Mesenchymal stem cell (in vitro differentiated cells and primary cell): ENCODE measurements around the gene CD2BP2.

Experiments
- DNase-seq: peaks from one replicate; pipeline ENCODE4 v3.0.0-alpha.2; 2013
- H2AFZ ChIP-seq: one replicate; pipeline ENCODE4 v1.6.1; 2013; ENCODE audit warnings: low read depth, mild to moderate bottlenecking, control low read depth, inconsistent platforms, low read length, moderate library complexity
- H2AK5ac ChIP-seq: 2 replicates; pipeline ENCODE4 v1.6.1; 2013; ENCODE audit warnings: low read length, moderate library complexity, mild to moderate bottlenecking, inconsistent platforms; ENCODE audit not compliant: severe bottlenecking
- H2BK120ac ChIP-seq: one replicate; pipeline ENCODE4 v1.6.1; 2013; ENCODE audit warnings: low read depth, mild to moderate bottlenecking, inconsistent platforms, low read length, moderate library complexity
- H2BK12ac ChIP-seq, 2 experiments: one replicate each; pipeline ENCODE4 v1.6.1; 2013; ENCODE audit warnings: inconsistent platforms in 2 of 2, low read length in 2 of 2, mild to moderate bottlenecking in 2 of 2, moderate library complexity in 2 of 2, control low read depth in 1 of 2
- H2BK15ac ChIP-seq: one replicate; pipeline ENCODE4 v1.6.1; 2013; ENCODE audit warnings: mild to moderate bottlenecking, low read depth, inconsistent platforms; ENCODE audit not compliant: poor library complexity, severe bottlenecking
- H2BK5ac ChIP-seq: 2 replicates; pipeline ENCODE4 v1.6.1; 2013; ENCODE audit warnings: low read depth, mild to moderate bottlenecking, low read length, control low read depth, inconsistent platforms; ENCODE audit not compliant: poor library complexity, severe bottlenecking
- H3K14ac ChIP-seq, 2 experiments: one replicate each; pipeline ENCODE4 v1.6.1; 2013; ENCODE audit warnings: inconsistent platforms in 2 of 2, low read length in 2 of 2, control low read depth in 1 of 2, mild to moderate bottlenecking in 1 of 2, moderate library complexity in 1 of 2
- H3K18ac ChIP-seq, 2 experiments: one replicate each; pipeline ENCODE4 v1.6.1; 2013; ENCODE audit warnings: inconsistent platforms in 2 of 2, low read length in 2 of 2, control low read depth in 1 of 2, low read depth in 1 of 2, mild to moderate bottlenecking in 1 of 2
- H3K23ac ChIP-seq, 2 experiments: one replicate each; pipeline ENCODE4 v1.6.1; 2013; ENCODE audit warnings: inconsistent platforms in 2 of 2, low read length in 2 of 2, mild to moderate bottlenecking in 2 of 2, moderate library complexity in 2 of 2, control low read depth in 1 of 2
- H3K27ac ChIP-seq: 2 replicates; pipeline ENCODE4 v1.5.1; 2013; ENCODE audit warnings: mild to moderate bottlenecking, moderate library complexity, low read length, control low read depth, inconsistent platforms; ENCODE audit not compliant: poor library complexity, severe bottlenecking
- H3K27me3 ChIP-seq, 2 experiments: 2 replicates each; pipeline versions ENCODE4 v1.6.1 to v1.7.0; 2013; ENCODE audit warnings: low read length in 2 of 2, mild to moderate bottlenecking in 2 of 2, moderate library complexity in 2 of 2, control low read depth in 1 of 2, inconsistent platforms in 1 of 2; ENCODE audit not compliant: control insufficient read depth in 1 of 2, insufficient read depth in 1 of 2
- H3K36me3 ChIP-seq, 2 experiments: 2 replicates each; pipeline versions ENCODE4 v1.6.1 to v1.7.0; 2013; ENCODE audit warnings: low read length in 2 of 2, control low read depth in 1 of 2, inconsistent platforms in 1 of 2, low read depth in 1 of 2, mild to moderate bottlenecking in 1 of 2; ENCODE audit not compliant: insufficient read depth in 2 of 2, control insufficient read depth in 1 of 2
- H3K4ac ChIP-seq, 2 experiments: one replicate each; pipeline ENCODE4 v1.6.1; 2013; ENCODE audit warnings: inconsistent platforms in 2 of 2, low read length in 2 of 2, mild to moderate bottlenecking in 2 of 2, moderate library complexity in 2 of 2, control low read depth in 1 of 2, low read depth in 1 of 2
- H3K4me1 ChIP-seq: 2 replicates; pipeline ENCODE4 v1.6.1; 2013; ENCODE audit warnings: low read depth, low read length, control low read depth; ENCODE audit not compliant: control insufficient read depth, insufficient read depth
- H3K4me2 ChIP-seq: 2 replicates; pipeline ENCODE4 v1.6.1; 2013; ENCODE audit warnings: low read length, mild to moderate bottlenecking, inconsistent platforms; ENCODE audit not compliant: poor library complexity, severe bottlenecking
- H3K4me3 ChIP-seq, 2 experiments: 2 replicates each; pipeline versions ENCODE4 v1.5.1 to v1.7.0; 2013; ENCODE audit warnings: low read length in 2 of 2, mild to moderate bottlenecking in 2 of 2, control low read depth in 1 of 2, low read depth in 1 of 2; ENCODE audit not compliant: insufficient read depth in 1 of 2
- H3K79me1 ChIP-seq: replicated peaks from 2 replicates; pipeline ENCODE4 v1.6.1; 2013; ENCODE audit warnings: mild to moderate bottlenecking, control low read depth, low read length, inconsistent platforms; ENCODE audit not compliant: poor library complexity, severe bottlenecking
- H3K9ac ChIP-seq: 2 replicates; pipeline ENCODE4 v1.7.0; 2013; ENCODE audit warnings: mild to moderate bottlenecking, low read length, moderate library complexity
- H3K9me3 ChIP-seq: 2 replicates; pipeline ENCODE4 v1.7.0; 2013; ENCODE audit warnings: mild to moderate bottlenecking, low read length; ENCODE audit not compliant: control insufficient read depth
- H4K8ac ChIP-seq: one replicate; pipeline ENCODE4 v1.6.1; 2013; ENCODE audit warnings: inconsistent platforms, mild to moderate bottlenecking, low read length, moderate library complexity
- H4K91ac ChIP-seq: one replicate; pipeline ENCODE4 v1.6.1; 2013; ENCODE audit warnings: mild to moderate bottlenecking, low read length, inconsistent platforms
- WGBS: methylation state at CpG from one replicate; pipeline ENCODE4 v1.1.7; 2013; ENCODE audit warnings: mixed read lengths; 5-methylcytosine and 5-hydroxymethylcytosine counted together

Gene CD2BP2

DNA sequence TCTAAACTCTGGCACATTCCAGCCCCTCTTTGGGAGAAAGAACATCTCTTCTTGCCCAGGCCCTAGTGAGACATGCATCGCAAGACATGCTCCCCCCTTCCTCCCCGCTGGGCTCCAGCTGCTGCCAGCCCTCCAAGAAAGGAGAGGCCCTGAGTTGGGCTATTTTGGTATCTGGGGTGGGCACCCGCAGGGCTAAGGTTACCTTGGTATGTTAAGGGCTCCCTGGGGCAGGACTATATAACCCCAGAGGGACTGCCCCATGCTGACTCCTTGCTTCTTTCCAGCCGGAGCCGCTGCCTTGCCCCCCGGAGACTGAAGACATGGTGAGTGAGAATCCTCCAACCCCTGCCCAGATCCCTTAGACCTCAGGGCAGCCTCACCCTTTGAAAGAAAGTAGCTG is 19.4 kb upstream of the CD2BP2 start, which contains the start of gene MYL11:
MYL11 (plus strand) TSS at position 265 of the 400 bp plus-strand sequence; CDS start at position 321, 56 bp downstream.
- 93% methylated on average over 6 of the region's 6 CpGs for WGBS
- H2AFZ ChIP-seq: no peak within 1 kb of the TSS
- no peak for DNase-seq
- no peaks in the 10 kb centered on the region for H3K9me3 ChIP-seq
- no peaks in the 10 kb centered on the region for H3K27me3 ChIP-seq
- no peak within 1 kb of the TSS for H3K27ac ChIP-seq
- H2BK12ac ChIP-seq: no peak within 1 kb of the TSS
- no peak within 1 kb of the TSS for H3K4me2 ChIP-seq
- H3K9ac ChIP-seq: no peak within 1 kb of the TSS
- no peaks in the 10 kb centered on the region for H3K36me3 ChIP-seq
- peak within 1 kb of the TSS; percentile 32 for H4K8ac ChIP-seq
- no peak within 1 kb of the TSS for H2BK120ac ChIP-seq
- no peak within 1 kb of the TSS for H3K4me3 ChIP-seq
- no peak within 1 kb of the TSS for H4K91ac ChIP-seq
- peak within 1 kb of the TSS; percentile 86 for H2BK15ac ChIP-seq
- no peak within 1 kb of the TSS for H2AK5ac ChIP-seq
- H3K4me1 ChIP-seq: peaks cover 14% of the 10 kb centered on the region
- no peak within 1 kb of the TSS for H2BK5ac ChIP-seq
- peaks cover 6% of the 10 kb centered on the region for H3K79me1 ChIP-seq
- H3K14ac ChIP-seq: no peak within 1 kb of the TSS
- no peak within 1 kb of the TSS for H3K23ac ChIP-seq
- no peak within 1 kb of the TSS for H3K18ac ChIP-seq
- H3K4ac ChIP-seq: no peak within 1 kb of the TSS

DNA sequence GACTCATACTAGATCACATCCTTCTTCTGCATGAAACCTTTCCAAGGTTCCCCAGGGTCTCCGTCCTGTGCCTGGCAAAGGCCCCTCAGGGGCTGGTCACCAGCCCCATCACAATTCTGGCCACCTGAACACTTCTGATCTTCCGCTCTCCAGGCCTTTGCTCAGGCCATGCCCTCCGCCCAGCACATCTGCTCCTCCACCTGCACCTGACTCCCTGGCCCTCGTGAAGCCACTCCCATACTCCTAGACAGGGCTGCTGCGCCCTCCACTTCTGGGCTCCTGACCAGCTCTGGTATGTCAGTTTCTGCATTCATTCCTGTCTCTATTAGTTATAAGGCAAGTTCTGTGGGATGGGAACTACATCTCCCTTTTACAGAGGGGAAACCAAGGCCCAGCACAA is 17.6 kb upstream of the CD2BP2 start:
- Histone ChIP-seq H3K9ac (no peak overlapping the region), H2AK5ac (no peak overlapping the region), H3K4me1 (peaks cover 21% of the 10 kb centered on the region), H3K23ac (no peak overlapping the region), H2BK5ac (no peak overlapping the region), H3K27me3 (no peaks in the 10 kb centered on the region), H3K18ac (no peak overlapping the region), H4K91ac (no peak overlapping the region), H2BK12ac (no peak overlapping the region), H3K4ac (no peak overlapping the region), H2BK120ac (no peak overlapping the region), H2AFZ (no peak overlapping the region), H3K14ac (no peak overlapping the region), H3K9me3 (no peaks in the 10 kb centered on the region), H3K4me3 (no peak overlapping the region), H4K8ac (no peak overlapping the region), H3K27ac (no peak overlapping the region), H2BK15ac (no peak overlapping the region), H3K4me2 (no peak overlapping the region), H3K36me3 (peaks cover 0 to 4% of the 10 kb centered on the region in 2 experiments), H3K79me1 (peaks cover 3% of the 10 kb centered on the region)
- no peak for DNase-seq
- WGBS: 91% methylated on average over 5 of the region's 5 CpGs

DNA sequence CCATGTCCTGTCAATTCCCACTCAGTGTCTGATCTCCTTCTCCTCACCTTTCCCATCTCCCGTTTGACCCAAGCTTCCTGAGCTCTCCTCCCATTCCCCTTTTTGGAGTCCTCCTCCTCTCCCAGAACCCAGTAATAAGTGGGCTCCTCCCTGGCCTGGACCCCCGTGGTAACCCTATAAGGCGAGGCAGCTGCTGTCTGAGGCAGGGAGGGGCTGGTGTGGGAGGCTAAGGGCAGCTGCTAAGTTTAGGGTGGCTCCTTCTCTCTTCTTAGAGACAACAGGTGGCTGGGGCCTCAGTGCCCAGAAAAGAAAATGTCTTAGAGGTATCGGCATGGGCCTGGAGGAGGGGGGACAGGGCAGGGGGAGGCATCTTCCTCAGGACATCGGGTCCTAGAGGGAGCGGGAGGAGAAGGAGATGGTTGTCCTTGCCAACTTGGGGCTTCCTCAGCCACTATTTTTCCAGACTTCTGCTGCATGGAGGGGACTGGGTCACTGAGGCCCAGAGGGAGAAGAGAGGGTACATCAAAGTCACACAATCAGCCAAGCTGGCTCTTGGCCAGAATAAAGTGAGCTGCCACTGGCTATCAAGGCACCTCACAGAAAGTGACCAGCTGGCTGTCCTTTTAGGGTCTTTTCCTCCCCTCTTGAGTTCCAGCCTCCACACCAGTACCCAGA is 17.1 kb upstream of the CD2BP2 start:
- Histone ChIP-seq H2AFZ (no peak overlapping the region), H3K9me3 (no peaks in the 10 kb centered on the region), H3K27me3 (no peaks in the 10 kb centered on the region), H3K4me1 (peaks cover 20% of the 10 kb centered on the region), H2BK5ac (no peak overlapping the region), H3K79me1 (peaks cover 3% of the 10 kb centered on the region), H3K18ac (no peak overlapping the region), H3K9ac (no peak overlapping the region), H2BK120ac (no peak overlapping the region), H3K14ac (peak overlapping the region in 1 of 2 experiments; percentile 58), H4K8ac (peak overlapping the region; percentile 53), H2BK15ac (peak overlapping the region; percentile 82), H3K23ac (no peak overlapping the region), H3K4me2 (no peak overlapping the region), H2BK12ac (peak overlapping the region; percentile 31 to 80), H3K4me3 (no peak overlapping the region), H4K91ac (peak overlapping the region; percentile 30), H2AK5ac (peak overlapping the region; percentile 69), H3K36me3 (peaks cover 0 to 4% of the 10 kb centered on the region in 2 experiments), H3K4ac (peak overlapping the region in 1 of 2 experiments; percentile 67), H3K27ac (no peak overlapping the region)
- no peak for DNase-seq
- WGBS: 91% methylated on average over 6 of the region's 6 CpGs

DNA sequence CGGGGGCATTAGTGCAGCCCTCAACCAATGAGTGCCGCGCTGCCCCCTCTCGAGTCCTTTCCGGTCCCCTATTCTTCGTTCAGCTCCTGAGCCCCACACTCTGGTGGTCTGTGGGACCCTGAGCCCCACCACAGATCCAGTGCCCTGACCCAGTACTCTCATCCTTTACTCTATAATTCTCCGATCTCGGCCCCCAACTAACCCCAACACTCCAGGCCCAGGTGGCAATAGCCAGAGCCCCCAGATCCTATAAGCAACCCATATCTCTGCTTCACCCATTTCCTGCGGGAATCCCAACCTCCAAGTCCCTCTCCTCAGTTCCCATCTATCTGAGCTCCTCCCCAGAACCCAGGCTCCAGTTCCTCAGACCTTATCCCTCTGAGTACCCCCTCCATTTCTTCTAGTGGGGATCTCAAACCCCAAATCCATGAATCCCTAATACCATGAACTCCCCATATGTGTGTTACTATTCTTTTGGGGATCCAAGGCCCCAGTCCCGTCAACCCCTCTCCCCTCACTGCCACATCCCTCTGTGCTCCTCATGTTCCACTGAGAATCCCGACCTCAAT is 16.2 kb upstream of the CD2BP2 start:
- Histone ChIP-seq H3K23ac (no peak overlapping the region), H3K27me3 (no peaks in the 10 kb centered on the region), H2BK15ac (no peak overlapping the region), H3K4ac (peak overlapping the region; percentile 77 to 83), H4K8ac (peak overlapping the region; percentile 88), H3K18ac (peak overlapping the region; percentile 53 to 85), H2BK120ac (peak overlapping the region; percentile 0), H2BK5ac (peak overlapping the region; percentile 69), H3K36me3 (peaks cover 4 to 6% of the 10 kb centered on the region in 2 experiments), H4K91ac (no peak overlapping the region), H3K9me3 (no peaks in the 10 kb centered on the region), H3K4me1 (peaks cover 22% of the 10 kb centered on the region), H3K79me1 (no peaks in the 10 kb centered on the region), H2AK5ac (peak overlapping the region; percentile 65), H3K14ac (peak overlapping the region in 1 of 2 experiments; percentile 76), H2AFZ (peak overlapping the region; percentile 66), H3K9ac (peak overlapping the region; percentile 83), H3K27ac (peak overlapping the region; percentile 83), H3K4me2 (peak overlapping the region; percentile 91), H3K4me3 (peak overlapping the region; percentile 47 to 80), H2BK12ac (peak overlapping the region; percentile 24 to 31)
- no peak for DNase-seq
- WGBS: 26% methylated on average over 11 of the region's 11 CpGs
